GM12872 (cell line): ENCODE results near the gene TSEN15.

Experiments used
- TF ChIP-seq, protein P1 (sequence below): IDR thresholded peaks from 3 replicates; pipeline ENCODE4 v1.5.1; 2011; ENCODE audit warnings: low read depth, mild to moderate bottlenecking, low read length, moderate library complexity; ENCODE audit not compliant: insufficient read depth

The TSEN15 gene

DNA sequence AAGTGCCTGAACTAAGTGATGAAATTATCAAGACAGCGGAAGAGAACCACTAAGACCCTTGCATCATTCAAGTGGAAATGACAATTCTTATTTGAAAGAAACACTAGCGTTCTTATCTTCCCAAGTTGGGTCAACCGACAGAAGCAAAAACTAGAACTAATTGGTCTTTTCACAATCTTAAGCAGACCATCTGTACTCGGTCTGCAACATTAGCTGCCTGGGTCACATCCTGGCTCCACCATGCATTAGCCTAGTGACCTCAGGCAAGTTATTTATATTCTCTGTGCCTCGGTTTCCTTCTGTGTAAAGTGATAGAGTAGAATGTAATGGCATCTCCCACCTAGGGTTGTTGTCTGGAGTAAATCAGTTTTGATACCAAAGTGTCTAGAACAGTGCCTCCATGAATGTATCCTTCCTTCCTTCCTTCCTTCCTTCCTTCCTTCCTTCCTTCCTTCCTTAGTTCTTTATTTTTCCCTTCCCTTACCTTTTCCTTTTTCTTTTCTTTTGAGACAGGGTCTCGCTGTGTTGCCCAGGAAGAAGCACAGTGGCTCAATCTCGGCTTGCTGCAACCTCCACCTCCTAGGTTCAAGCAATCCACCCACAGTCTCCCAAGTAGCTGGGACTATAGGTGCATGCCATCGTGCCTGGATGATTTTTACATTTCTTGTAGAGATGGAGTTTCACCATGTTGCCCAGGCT is 20.0 kb upstream of the TSEN15 start:
- TF ChIP-seq, protein P1, sequence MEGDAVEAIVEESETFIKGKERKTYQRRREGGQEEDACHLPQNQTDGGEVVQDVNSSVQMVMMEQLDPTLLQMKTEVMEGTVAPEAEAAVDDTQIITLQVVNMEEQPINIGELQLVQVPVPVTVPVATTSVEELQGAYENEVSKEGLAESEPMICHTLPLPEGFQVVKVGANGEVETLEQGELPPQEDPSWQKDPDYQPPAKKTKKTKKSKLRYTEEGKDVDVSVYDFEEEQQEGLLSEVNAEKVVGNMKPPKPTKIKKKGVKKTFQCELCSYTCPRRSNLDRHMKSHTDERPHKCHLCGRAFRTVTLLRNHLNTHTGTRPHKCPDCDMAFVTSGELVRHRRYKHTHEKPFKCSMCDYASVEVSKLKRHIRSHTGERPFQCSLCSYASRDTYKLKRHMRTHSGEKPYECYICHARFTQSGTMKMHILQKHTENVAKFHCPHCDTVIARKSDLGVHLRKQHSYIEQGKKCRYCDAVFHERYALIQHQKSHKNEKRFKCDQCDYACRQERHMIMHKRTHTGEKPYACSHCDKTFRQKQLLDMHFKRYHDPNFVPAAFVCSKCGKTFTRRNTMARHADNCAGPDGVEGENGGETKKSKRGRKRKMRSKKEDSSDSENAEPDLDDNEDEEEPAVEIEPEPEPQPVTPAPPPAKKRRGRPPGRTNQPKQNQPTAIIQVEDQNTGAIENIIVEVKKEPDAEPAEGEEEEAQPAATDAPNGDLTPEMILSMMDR = no peak

DNA sequence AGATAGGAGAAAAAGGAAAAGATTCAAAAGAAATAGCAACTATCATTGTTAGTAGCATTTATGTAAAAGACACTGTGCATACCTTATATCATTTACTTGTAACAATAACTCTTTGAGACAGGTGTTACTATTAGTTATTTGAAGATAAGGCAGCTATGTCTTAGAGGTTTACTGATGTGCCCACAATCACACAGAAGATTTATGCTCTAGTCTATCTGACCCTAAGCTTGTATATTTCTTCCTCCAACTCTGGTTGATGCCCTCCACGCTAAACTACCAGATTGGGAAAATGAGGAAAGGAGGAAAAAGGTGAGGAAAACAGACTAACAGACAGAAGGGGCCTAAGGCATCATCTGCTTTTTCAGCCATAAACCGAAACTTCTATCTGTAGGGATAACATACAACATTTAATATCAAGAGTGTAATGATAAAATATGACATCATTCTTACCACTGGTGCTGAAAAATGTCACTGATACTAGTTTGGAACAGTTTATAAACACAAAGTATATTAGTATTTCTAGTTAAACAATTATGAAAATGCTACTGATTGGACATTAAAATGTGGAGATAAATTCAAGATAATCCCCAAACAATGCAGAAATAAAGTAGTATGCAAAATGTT is 19.1 kb upstream of the TSEN15 start:
- TF ChIP-seq, protein P1 = no peak

DNA sequence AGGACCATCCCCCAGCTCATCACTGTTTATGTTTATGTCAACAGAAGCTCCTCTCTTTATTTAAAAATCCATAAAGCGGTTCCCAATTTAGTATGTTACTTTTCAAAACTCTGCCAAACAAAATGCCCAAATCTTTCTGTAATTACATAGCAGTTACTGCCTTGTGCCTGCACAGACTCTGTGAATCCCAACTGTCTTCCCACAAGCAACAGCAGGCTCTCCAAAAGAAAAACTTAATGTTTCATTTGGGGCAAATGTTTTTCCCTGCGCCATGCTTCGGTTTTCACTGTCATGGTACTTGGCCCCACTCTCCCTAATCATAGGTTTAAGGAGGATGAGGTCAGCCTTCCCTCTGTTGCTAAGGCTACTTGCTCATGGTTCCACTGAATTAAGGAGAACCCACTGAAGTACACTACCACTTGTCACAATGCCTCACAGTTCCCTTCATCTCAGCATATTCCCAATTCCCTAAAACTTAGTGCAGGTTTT is 18.6 kb upstream of the TSEN15 start:
- TF ChIP-seq, protein P1 = no peak

DNA sequence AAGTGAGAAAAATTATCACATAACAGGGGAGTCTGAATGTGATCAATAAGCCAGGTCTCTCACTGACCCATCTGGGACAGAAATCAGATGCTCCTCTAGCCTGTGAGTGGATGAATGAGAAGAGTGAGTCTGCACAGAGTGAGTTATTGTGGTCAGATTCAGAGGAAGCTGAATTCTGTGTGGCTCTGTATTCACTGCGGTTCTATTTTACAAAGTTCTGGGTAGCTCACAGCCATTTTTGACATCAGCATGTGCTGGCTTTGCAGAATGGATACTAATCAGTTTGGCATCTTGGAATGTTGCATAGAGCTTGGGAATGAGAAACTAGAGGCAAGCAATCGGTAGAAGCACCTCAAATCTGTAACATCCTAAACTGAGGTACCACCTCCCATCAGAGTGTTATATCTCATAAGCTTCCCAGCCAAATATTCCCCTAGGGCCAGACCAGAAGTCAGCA is 17.8 kb upstream of the TSEN15 start:
- TF ChIP-seq, protein P1 = no peak

DNA sequence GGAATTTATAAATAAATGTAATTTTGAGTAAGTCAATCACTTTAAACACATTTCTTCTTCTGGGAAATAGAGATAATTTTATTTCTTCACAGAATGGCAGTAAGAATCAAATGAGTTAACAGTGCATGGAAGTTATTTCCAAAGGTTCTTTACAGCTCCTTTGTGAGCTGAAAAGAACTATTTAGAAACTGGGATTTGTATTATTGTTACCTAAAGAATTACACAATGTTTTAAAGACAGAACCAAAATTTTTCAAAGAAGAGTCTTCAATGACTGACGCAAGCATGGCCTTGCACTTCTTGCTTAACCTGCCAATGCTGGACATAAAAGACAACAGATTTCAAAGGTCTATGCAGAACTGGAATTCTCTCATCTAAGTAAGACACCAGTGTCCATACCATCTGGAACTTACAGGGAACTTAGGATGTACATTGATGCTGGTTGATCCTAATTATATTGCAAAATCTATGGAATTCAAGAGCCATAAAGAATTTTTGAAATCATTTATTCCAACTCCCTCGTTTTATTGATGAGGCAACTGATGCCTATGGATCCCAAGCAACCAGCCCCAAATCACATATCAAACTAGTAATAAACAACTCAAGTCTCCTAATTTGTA is 16.7 kb upstream of the TSEN15 start:
- TF ChIP-seq, protein P1 = no peak

DNA sequence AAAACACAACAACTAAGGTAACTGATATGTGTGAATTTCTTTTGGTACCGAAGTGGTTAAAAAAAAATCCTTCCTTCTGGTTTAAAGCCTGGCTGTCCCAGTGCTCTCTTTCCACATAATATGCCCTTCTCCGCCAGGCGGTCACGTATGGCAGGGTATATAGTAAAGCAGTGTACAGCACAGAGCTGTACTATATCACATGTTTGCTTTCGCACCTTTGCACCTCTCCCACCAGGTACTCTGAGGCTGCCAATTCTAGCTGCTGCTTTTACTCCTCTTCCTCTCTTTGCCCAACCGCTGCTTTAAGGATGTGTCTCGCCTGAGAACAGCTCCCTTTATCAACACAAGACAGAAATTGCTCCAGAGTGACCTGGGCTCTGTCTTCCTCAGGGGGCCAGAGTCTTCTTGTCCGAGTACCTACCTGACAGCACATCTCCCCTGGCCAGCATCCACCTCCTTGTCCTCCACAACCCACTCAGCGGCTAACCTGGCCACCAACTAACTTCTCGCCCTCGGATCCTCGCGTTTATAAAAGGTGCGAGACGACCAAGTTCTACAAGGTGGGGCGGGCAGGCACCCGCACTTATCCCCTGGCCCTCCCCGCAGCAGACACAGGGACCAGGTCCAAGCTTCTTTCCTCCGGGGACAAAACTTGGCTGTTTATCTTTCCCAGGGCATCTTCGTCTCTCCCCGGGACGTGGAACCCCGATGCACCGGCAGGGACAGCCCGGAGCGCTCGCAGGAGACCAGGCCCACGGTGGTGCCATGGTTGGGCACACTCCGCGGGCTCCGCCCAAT is 15.6 kb upstream of the TSEN15 start:
- TF ChIP-seq, protein P1 = no peak

DNA sequence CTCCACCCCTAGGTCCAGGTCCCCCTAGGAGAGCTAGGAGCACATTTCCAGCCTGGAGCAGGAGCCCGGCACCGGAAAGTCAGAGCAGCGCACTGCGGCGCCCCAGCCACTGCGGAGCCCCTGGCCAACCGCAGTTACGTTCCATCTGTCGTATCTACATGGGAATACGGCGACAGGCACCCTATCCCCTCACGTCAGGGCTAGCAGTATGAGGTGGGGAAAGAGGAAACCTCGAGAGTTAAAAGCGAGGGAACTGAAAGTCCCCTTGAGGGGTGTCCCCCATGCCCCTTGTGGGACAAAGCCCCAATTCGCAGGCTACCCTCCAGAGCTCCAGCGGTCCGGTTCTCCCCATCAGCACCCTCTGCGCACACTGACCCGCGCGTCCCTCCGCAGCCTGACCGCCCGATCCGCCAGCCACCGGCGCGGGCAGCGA is 15.0 kb upstream of the TSEN15 start:
- TF ChIP-seq, protein P1 = no peak
